Measurements from ENCODE around the gene EFCAB11.

DNA sequence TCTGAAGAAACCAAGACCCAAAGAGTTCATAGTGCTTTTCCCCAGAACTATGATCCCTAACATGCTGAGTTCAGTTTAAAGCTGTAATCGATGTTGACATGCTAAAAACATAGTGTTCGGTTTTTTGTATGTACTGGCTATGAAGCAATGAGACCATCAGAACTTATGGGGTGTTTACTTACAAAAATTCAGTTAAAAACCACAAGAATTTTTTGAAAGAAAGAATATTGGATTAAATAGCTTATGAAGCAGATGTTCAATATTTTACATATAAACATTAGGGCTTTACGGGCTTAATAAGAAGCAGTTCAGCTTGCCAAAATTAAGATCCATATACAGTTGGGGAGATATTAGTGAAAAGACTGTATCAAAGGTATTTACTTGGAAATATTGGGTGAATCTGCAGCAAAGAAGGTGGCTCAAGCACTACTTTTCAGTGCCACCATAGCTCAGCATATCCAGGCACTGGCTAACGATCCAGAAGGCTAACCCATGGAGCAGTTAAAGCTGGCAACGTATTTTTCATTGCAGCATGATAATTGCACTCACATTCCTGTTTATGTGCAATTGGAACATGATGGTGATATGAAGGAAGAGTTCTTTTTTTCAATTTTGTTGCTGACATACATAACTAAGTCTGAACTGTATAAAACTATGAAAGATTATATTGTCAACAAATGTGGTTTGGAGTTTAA is 125.9 kb downstream of the EFCAB11 start:
- TF ChIP-seq, protein P1, sequence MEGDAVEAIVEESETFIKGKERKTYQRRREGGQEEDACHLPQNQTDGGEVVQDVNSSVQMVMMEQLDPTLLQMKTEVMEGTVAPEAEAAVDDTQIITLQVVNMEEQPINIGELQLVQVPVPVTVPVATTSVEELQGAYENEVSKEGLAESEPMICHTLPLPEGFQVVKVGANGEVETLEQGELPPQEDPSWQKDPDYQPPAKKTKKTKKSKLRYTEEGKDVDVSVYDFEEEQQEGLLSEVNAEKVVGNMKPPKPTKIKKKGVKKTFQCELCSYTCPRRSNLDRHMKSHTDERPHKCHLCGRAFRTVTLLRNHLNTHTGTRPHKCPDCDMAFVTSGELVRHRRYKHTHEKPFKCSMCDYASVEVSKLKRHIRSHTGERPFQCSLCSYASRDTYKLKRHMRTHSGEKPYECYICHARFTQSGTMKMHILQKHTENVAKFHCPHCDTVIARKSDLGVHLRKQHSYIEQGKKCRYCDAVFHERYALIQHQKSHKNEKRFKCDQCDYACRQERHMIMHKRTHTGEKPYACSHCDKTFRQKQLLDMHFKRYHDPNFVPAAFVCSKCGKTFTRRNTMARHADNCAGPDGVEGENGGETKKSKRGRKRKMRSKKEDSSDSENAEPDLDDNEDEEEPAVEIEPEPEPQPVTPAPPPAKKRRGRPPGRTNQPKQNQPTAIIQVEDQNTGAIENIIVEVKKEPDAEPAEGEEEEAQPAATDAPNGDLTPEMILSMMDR (conservative IDR thresholded peaks at IDR 0.05; ENCODE audit: low read length), result no peak
- no peak for TF ChIP-seq EZH2phosphoT487 (IDR thresholded peaks at IDR 0.05; ENCODE audit: borderline replicate concordance)
